Astrocyte (in vitro differentiated cells and primary cell): ENCODE data around the gene PARVB. TPM values are rescaled to one million over a fixed set of nuclear protein-coding genes. Genes with fewer than 3 reads are reported as not detected.
"Not testable (repeated sequence)": the region's sequence is repeated elsewhere in the genome, so short reads cannot be mapped to it uniquely, and the experiment has no call there.

Experiments
- DNase-seq: peaks from one replicate; pipeline ENCODE4 v3.0.0-alpha.2; 2010; ENCODE audit warnings: low read depth
- FAIRE-seq: peaks from 2 replicates; lab custom pipeline; 2011; peaks lifted over from hg19 to GRCh38; lab: Jason Lieb, UNC
- H2AFZ ChIP-seq: 2 replicates; pipeline ENCODE4 v1.6.0; 2012; ENCODE audit warnings: low read depth, low read length, inconsistent platforms
- H3K27ac ChIP-seq: 2 replicates; pipeline ENCODE4 v1.5.1; 2011; ENCODE audit warnings: low read depth, low read length, inconsistent platforms
- H3K27me3 ChIP-seq: 2 replicates; pipeline ENCODE4 v1.6.0; 2011; ENCODE audit warnings: low read length, inconsistent platforms; ENCODE audit not compliant: insufficient read depth
- H3K36me3 ChIP-seq: 2 replicates; pipeline ENCODE4 v1.5.1; 2011; ENCODE audit warnings: low read length, inconsistent platforms; ENCODE audit not compliant: insufficient read depth
- H3K4me1 ChIP-seq: 2 replicates; pipeline ENCODE4 v1.5.1; 2011; ENCODE audit warnings: low read length, inconsistent platforms; ENCODE audit not compliant: insufficient read depth
- H3K4me2 ChIP-seq: 2 replicates; pipeline ENCODE4 v1.6.0; 2012; ENCODE audit warnings: low read length, inconsistent platforms
- H3K4me3 ChIP-seq: 2 replicates; pipeline ENCODE4 v1.5.1; 2011; ENCODE audit warnings: low read depth, mild to moderate bottlenecking, low read length, inconsistent platforms; ENCODE audit not compliant: insufficient read depth
- H3K79me2 ChIP-seq: 2 replicates; pipeline ENCODE4 v1.6.0; 2012; ENCODE audit warnings: mild to moderate bottlenecking, low read length, inconsistent platforms; ENCODE audit not compliant: insufficient read depth
- H3K9ac ChIP-seq: 2 replicates; pipeline ENCODE4 v1.6.0; 2012; ENCODE audit warnings: mild to moderate bottlenecking, low read length, inconsistent platforms
- H3K9me3 ChIP-seq: 2 replicates; pipeline ENCODE4 v1.5.1; 2012; ENCODE audit warnings: low read depth, mild to moderate bottlenecking, low read length, inconsistent platforms; ENCODE audit not compliant: insufficient read depth
- H4K20me1 ChIP-seq: 2 replicates; pipeline ENCODE4 v1.6.0; 2012; ENCODE audit warnings: low read length, inconsistent platforms; ENCODE audit not compliant: insufficient read depth
- H3K27ac Mint-ChIP-seq: one replicate; pipeline ENCODE4 v1.8.0; 2021; ENCODE audit warnings: mild to moderate bottlenecking, mixed read lengths; ENCODE audit not compliant: unreplicated experiment
- H3K27me3 Mint-ChIP-seq: one replicate; pipeline ENCODE4 v1.8.0; 2021; ENCODE audit warnings: low read depth, mixed read lengths; ENCODE audit not compliant: unreplicated experiment
- H3K36me3 Mint-ChIP-seq: one replicate; pipeline ENCODE4 v1.8.0; 2021; ENCODE audit warnings: low read depth, mixed read lengths; ENCODE audit not compliant: unreplicated experiment
- H3K4me1 Mint-ChIP-seq: one replicate; pipeline ENCODE4 v1.8.0; 2021; ENCODE audit warnings: low read depth, mixed read lengths; ENCODE audit not compliant: unreplicated experiment
- H3K4me3 Mint-ChIP-seq: one replicate; pipeline ENCODE4 v1.8.0; 2021; ENCODE audit warnings: mild to moderate bottlenecking, moderate library complexity, mixed read lengths; ENCODE audit not compliant: unreplicated experiment
- H3K9me3 Mint-ChIP-seq: one replicate; pipeline ENCODE4 v1.8.0; 2021; ENCODE audit warnings: mild to moderate bottlenecking, mixed read lengths; ENCODE audit not compliant: unreplicated experiment
- CTCF ChIP-seq: IDR thresholded peaks from 2 replicates; pipeline ENCODE4 v1.5.1; 2011; ENCODE audit warnings: low read depth, mild to moderate bottlenecking, inconsistent platforms, low read length, moderate library complexity; ENCODE audit not compliant: insufficient read depth
- EZH2 ChIP-seq: IDR thresholded peaks from 2 replicates; pipeline ENCODE4 v1.6.1; 2012; ENCODE audit warnings: mild to moderate bottlenecking, low read length, inconsistent platforms; ENCODE audit not compliant: insufficient read depth
- total RNA-seq: library from RNA; stranded (reverse); gene quantifications from 2 replicates; pipeline ENCODE4 v1.2.1, GENCODE V29; 2021

The PARVB gene
- total RNA-seq, 1 donor from 2014 or later = 22.0 TPM

- no peaks in the 10 kb centered on the region for H3K9me3 ChIP-seq
- H4K20me1 ChIP-seq = peaks cover 48% of the 10 kb centered on the region
- Mint-ChIP-seq H3K4me1 (no peaks in the 10 kb centered on the region), H3K27me3 (peaks cover 2% of the 10 kb centered on the region), H3K4me3 (no peak overlapping the region), H3K27ac (no peak overlapping the region), H3K36me3 (no peaks in the 10 kb centered on the region), H3K9me3 (no peaks in the 10 kb centered on the region)
- H3K27ac ChIP-seq = no peak overlapping the region
- peaks cover 11% of the 10 kb centered on the region for H3K79me2 ChIP-seq
- TF ChIP-seq EZH2 (no peak), CTCF (no peak)
- no peak for FAIRE-seq
- no peaks in the 10 kb centered on the region for H3K27me3 ChIP-seq
- no peak overlapping the region for H3K9ac ChIP-seq
- H3K4me3 ChIP-seq = no peak overlapping the region
- H3K4me1 ChIP-seq = no peaks in the 10 kb centered on the region
- no peaks in the 10 kb centered on the region for H3K36me3 ChIP-seq
- H2AFZ ChIP-seq = no peak overlapping the region
- H3K4me2 ChIP-seq = no peak overlapping the region
- no peak for DNase-seq
Observed at GRCh38 chr22:44051961-44052360, 27.9 kb downstream of the PARVB start.

- no peaks in the 10 kb centered on the region for H3K27me3 ChIP-seq
- Mint-ChIP-seq H3K9me3 (peaks cover 5% of the 10 kb centered on the region), H3K27me3 (no peaks in the 10 kb centered on the region), H3K4me3 (no peak overlapping the region), H3K36me3 (no peaks in the 10 kb centered on the region), H3K27ac (no peak overlapping the region), H3K4me1 (no peaks in the 10 kb centered on the region)
- H3K79me2 ChIP-seq = peaks cover 3% of the 10 kb centered on the region
- no peak overlapping the region for H3K4me2 ChIP-seq
- DNase-seq (no peak), FAIRE-seq (no peak)
- no peak for TF ChIP-seq EZH2
- no peak for TF ChIP-seq CTCF
- no peak overlapping the region for H3K27ac ChIP-seq
- no peaks in the 10 kb centered on the region for H3K9me3 ChIP-seq
- no peak overlapping the region for H3K9ac ChIP-seq
- H3K4me3 ChIP-seq = no peak overlapping the region
- no peaks in the 10 kb centered on the region for H3K36me3 ChIP-seq
- peaks cover 6% of the 10 kb centered on the region for H3K4me1 ChIP-seq
- no peak overlapping the region for H2AFZ ChIP-seq
- H4K20me1 ChIP-seq = peaks cover 28% of the 10 kb centered on the region
Observed at GRCh38 chr22:44055805-44056204, 31.7 kb downstream of the PARVB start.

- not testable (repeated sequence) for H3K4me1 Mint-ChIP-seq, H3K4me1 ChIP-seq, H3K9ac ChIP-seq, H3K27me3 Mint-ChIP-seq, H3K4me2 ChIP-seq, H3K27ac ChIP-seq, H3K4me3 Mint-ChIP-seq, H3K27ac Mint-ChIP-seq, DNase-seq, H3K4me3 ChIP-seq, H3K36me3 Mint-ChIP-seq, H2AFZ ChIP-seq, FAIRE-seq, H3K9me3 ChIP-seq, H3K27me3 ChIP-seq, H3K9me3 Mint-ChIP-seq, H3K36me3 ChIP-seq, H3K79me2 ChIP-seq
- H4K20me1 ChIP-seq = peaks cover 22% of the 10 kb centered on the region
Observed at GRCh38 chr22:44056649-44057048, 32.5 kb downstream of the PARVB start.
